NCI-H226 (cell line): ENCODE measurements around the gene CARMIL3.
"Not testable (repeated sequence)": the region's sequence is repeated elsewhere in the genome, so short reads cannot be mapped to it uniquely, and the experiment has no call there.

Experiments used
- DNase-seq: peaks from one replicate; pipeline ENCODE4 v3.0.0-alpha.2; 2015

The CARMIL3 gene, protein sequence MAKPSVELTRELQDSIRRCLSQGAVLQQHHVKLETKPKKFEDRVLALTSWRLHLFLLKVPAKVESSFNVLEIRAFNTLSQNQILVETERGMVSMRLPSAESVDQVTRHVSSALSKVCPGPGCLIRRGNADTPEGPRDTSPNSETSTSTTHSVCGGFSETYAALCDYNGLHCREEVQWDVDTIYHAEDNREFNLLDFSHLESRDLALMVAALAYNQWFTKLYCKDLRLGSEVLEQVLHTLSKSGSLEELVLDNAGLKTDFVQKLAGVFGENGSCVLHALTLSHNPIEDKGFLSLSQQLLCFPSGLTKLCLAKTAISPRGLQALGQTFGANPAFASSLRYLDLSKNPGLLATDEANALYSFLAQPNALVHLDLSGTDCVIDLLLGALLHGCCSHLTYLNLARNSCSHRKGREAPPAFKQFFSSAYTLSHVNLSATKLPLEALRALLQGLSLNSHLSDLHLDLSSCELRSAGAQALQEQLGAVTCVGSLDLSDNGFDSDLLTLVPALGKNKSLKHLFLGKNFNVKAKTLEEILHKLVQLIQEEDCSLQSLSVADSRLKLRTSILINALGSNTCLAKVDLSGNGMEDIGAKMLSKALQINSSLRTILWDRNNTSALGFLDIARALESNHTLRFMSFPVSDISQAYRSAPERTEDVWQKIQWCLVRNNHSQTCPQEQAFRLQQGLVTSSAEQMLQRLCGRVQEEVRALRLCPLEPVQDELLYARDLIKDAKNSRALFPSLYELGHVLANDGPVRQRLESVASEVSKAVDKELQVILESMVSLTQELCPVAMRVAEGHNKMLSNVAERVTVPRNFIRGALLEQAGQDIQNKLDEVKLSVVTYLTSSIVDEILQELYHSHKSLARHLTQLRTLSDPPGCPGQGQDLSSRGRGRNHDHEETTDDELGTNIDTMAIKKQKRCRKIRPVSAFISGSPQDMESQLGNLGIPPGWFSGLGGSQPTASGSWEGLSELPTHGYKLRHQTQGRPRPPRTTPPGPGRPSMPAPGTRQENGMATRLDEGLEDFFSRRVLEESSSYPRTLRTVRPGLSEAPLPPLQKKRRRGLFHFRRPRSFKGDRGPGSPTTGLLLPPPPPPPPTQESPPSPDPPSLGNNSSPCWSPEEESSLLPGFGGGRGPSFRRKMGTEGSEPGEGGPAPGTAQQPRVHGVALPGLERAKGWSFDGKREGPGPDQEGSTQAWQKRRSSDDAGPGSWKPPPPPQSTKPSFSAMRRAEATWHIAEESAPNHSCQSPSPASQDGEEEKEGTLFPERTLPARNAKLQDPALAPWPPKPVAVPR (N-terminal part only)

DNA sequence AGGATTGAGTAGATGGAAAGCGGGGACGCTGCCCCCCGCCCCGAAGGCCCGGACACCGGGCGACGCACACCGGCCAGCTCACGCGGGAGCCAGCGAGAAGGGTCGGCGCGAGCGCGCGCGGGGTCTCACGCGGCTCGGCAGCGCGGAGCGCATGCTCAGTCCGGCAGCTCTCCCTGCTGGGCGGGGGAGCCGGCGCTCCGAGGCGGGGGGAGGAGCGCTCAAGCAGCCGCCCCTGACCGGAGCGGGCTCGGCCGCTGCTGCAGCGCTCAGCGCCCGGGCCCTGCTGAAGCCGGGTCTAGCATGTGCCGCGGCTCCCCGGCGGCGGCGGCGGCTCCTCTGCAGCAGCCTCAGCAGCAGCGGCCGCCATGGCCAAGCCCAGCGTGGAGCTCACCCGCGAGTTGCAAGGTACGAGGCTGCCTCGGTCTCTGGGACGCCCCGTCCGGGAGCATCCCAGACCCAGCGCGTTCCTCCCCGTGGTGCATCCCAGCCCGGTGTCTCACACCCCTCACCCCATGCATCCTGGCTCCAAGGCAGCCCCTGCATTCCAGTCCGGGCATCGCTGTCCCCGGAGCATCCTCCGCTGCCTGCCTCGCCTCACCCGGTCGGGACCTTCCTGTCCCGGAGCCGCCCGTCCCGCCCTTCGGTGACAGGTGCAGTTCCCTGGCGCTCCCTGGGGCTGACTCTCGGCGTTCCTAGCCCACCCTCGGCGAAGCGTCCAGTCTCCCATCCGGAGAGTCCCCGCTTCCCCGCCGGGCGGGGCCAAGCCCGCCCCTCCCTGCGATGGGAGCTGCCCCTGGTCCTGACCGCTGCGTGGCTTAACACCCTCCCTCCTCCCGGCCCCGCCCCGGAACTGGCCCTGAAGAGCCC is at the start of gene CARMIL3:
TSS of gene CARMIL3 (plus strand) at position 221 of the 867 bp plus-strand sequence. CDS start at position 366, 145 bp downstream.
- DNase-seq: peak; percentile 43

DNA sequence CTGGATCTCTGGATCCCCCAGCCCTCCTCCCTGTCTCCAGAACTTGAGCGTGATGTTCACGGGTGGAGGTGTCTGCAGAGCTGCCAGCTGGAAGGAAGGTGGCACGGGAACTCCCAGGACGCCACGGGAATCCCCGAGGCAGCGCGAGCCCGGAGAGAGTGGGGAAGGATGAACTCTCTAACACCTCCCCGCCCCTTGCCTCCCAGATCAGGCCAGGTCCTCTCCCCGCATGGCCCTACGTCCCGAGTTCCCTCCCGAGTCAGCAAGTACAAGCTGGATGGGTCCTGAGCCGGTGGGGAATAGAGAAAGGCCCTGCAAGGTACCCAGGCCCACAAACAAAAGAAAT is 45.4 kb upstream of the CARMIL3 start:
- DNase-seq: not testable (repeated sequence)

DNA sequence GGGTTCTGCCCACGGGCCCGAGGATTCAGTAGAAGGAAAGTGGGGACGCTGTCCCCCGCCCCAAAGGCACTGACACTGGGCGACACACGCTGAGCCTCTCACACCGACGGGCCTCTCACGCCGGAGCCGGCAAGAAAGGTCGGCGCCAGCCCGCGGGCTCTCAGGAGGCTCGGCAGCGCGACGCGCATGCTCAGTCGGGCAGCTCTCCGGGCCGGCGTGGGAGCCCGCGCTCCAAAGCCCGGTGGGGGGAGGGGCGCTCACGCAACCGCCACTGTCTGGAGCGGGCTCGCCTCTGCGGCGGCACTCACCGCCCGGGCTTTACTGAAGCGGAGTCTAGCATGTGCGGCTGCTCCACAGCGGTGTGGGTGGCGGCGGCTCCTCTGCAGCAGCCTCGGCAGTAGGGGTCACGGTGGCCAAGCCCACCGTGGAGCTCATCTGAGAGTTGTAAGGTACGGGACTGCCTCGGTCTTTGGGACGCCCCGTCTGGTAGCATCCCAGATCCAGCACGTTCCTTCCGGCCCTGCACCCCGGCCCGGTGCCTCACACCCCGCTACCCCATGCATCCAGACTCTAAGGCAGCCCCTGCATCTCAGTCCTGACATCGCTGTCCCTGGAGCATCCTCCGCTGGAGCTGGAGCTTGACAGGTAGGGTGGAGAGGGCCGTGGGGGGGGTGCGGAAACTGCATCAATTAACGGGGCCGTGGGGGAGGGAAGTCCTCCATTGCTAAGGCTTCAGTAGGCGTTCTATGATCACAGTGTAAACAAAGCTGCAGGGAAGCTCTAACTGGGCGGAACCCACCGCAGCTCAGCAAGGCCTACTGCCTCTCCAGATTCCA is 44.8 kb upstream of the CARMIL3 start:
- DNase-seq: not testable (repeated sequence)

DNA sequence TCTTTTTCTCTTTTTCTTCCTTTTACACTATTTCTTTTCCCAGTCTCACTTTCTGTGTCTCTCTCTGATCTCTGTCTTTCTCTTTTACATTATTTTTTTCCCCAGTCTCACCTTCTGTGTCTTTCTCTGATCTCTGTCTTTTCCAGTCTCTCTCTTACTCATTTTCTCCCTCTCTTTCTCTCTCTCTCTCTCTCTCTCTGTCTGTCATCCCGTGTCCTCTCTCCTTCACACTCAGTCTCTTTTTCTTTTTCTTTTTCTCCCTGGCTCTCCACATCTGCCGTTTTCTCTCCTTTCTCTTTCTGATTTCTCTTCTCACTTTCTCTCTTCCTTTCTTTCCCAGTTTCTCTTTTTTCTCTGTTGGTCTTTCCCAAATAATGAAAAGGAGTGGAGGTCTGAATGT is 40.8 kb upstream of the CARMIL3 start:
- DNase-seq: no peak

DNA sequence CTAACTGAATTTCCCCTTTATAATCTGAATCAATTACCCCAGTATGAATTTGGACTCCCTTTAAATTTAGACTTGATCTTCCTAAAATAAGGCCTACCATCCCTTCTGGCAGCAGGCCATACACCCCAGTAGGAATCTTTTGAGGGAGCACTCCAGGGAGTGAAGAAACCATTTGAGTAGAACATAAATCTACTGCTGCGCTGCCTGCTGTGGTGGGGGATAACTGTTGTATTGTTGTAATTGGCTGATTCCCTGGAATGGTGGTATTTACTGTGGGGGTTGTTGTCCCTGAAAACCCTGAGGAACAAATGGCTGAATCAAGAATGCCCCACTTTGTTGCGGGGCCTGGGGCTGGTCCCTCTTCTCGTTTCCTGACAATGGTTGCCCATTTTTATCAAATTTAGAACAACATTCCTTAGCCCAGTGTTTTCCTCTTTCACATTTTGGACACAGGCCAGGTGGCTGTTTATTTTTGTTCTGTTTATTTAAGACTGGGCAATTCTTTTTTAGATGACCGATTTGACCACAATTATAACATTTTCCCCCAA is 39.0 kb upstream of the CARMIL3 start:
- DNase-seq: not testable (repeated sequence)

DNA sequence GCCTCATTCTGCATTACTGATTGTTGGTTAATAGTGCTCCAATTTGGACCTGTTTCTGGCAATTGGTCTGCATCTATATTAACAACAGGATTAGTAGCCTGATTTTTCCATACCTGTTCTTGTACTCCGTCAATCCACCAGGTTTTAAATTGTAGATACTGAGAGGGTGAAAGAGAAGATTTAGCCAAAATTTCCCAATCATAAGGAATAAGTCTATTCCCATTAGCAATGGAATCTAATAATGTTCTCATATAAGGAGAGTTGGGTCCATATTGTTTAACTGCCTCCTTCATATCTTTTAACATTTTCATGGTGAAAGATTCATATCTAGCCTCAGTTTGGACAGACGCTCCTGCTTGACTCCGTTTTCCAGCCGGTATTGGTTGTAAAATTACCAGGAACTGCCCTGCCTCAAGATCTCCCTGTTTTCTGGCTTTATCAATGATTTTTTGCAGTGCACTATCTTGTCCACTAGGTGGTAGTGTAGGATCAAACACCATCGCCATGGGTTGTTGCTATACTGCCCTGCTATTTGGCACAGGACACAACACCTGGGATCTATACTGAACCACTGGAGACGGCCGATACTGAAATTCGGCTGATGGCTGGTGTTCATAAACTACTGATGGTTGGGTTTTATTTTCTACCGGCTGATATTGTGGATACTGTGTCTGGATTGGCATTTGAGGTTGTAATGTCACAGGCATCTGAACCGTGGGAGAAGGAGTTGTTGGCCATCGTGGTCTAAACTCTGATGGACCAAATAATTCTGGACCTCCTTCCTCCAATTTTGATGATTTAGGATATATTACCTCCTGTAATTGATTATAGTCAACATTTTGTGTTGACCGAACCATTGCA is 37.9 kb upstream of the CARMIL3 start:
- peak; percentile 26 for DNase-seq

DNA sequence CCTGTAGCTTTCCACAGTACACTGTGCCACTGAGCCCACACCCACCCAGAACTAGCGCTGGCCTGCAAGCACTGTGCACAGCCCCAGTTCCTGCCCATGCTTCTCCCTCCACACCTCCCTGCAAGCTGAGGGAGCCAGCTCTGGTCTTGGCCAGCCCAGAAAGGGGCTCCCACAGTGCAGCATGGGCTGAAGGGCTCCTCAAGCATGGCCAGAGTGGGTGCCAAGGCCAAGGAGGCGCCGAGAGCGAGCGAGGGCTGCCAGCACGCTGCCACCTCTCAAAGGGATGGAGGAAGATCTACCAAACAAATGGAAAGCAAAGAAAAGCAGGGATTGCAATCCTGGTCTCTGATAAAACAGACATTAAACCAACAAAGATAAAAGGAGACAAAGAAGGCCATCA is 36.1 kb upstream of the CARMIL3 start:
- DNase-seq: not testable (repeated sequence)

DNA sequence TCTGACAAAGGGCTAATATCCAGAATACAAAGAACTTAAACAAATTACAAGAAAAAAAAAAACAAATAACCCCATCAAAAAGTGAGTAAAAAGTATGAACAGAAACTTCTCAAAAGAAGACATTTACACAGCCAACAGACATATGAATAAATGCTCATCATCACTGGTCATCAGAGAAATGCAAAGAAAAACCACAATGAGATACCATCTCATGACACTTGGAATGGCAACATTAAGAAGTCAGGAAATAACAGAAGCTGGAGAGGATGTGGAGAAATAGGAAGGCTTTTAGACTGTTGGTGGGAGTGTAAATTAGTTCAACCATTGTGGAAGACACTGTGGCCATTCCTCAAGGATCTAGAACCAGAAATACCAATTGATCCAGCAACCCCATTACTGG is 32.8 kb upstream of the CARMIL3 start:
- not testable (repeated sequence) for DNase-seq

DNA sequence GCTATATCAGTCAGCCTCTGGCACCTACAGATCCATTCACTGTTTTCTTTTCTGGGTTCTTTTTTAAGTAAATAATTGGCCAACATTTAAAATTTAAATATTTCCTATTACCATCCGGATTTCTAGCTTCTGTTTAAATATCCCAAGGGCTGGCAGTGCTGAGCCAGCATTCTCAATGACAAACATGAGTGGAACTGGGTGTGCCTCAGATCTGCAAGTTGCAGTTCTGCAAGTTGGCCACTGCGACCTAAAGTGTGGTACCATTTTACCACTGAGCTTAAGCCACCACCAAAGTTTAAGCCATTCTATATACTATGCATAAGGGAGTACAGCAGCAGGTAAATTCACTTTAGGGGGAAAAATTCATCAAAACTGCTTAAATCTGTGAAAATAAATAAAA is 31.9 kb upstream of the CARMIL3 start:
- DNase-seq: not testable (repeated sequence)

DNA sequence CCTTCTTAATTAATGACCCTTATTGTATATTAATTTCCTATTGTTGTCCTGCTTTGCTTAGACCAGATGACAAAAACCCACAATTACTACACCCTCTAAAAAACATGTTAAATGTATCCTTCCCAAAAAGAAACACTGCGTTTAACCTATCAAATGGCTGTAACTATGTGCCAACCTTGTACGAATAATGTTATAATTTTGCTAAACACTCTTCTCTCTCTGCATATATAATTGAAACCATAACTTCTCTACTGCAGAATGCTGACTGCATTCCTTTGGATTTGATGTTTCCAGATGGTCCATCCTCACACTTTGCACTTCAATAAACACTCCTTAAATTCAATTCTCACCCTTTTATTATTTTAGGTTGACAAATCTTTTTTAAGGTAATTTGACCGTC is 31.3 kb upstream of the CARMIL3 start:
- not testable (repeated sequence) for DNase-seq

DNA sequence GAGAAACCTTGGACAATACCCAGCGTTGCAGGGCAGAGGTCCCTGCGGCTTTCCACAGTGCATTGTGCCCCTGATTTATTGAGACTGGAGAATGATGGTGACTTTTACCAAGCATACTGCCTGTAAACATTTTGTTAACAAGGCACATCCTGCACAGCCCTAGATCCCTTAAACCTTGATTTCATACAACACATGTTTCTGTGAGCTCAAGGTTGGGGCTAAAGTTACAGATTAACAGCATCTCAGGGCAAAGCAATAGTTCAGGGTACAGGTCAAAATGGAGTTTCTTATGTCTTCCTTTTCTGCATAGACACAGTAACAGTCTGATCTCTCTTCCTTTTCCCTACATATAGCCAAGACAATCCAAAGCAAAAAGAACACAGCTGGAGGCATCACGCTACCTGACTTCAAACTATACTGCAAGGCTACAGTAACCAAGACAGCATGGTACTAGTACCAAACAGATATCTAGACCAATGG is 26.8 kb upstream of the CARMIL3 start:
- DNase-seq: not testable (repeated sequence)

DNA sequence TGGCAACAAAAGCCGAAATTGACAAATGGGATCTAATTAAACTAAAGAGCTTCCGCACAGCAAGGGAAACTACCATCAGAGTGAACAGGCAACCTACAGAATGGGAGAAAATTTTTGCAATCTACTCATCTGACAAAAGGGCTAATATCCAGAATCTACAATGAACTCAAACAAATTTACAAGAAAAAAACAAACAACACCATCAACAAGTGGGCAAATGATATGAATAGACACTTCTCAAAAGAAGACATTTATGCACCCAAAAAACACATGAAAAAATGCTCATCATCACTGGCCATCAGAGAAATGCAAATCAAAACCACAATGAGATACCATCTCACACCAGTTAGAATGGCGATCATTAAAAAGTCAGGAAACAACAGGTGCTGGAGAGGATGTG is 22.1 kb upstream of the CARMIL3 start:
- not testable (repeated sequence) for DNase-seq

DNA sequence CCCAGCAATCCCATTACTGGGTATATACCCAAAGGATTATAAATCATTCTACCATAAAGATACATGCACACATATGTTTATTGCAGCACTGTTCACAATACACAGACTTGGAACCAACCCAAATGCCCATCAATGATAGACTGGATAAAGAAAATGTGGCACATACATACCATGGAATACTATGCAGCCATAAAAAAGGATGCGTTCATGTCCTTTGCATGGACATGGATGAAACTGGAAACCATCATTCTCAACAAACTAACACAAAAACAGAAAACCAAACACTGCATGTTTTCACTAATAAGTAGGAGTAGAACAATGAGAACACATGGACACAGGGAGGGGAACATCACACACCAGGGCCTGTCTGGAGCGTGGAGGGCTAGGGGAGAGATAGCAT is 20.5 kb upstream of the CARMIL3 start:
- not testable (repeated sequence) for DNase-seq

DNA sequence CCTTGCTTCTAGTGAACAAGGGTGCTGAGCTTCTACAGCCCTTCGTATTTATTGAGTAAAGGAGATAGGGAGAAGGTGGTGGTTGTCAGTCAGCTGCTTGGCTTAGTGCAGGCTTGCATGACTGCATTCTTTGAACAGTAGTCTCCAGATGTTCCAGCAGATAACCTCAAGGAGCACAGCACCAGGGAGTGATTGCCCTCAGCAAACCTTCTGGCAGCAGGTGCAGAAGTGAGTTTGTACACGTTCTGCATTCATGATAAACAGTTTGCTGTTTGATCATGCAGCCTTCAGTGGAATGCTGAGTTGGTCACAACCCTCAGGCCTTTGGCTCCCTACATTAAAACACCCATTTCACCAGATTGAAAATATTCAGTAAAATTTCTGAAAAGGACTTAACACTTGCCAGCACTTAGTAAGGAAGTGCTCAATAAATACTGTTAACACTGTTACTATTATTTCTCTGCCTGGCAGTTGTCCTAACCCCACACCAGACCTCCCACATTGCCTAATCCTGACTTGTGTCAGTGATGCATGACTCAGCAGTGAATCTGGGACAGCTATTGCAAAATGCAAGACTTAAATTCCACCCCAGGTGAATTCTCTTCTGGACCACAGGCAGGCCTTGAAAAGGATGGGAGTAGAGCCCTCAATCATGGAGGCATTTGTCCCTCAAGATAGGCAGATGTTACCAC is 18.9 kb upstream of the CARMIL3 start:
- peak; percentile 79 for DNase-seq

DNA sequence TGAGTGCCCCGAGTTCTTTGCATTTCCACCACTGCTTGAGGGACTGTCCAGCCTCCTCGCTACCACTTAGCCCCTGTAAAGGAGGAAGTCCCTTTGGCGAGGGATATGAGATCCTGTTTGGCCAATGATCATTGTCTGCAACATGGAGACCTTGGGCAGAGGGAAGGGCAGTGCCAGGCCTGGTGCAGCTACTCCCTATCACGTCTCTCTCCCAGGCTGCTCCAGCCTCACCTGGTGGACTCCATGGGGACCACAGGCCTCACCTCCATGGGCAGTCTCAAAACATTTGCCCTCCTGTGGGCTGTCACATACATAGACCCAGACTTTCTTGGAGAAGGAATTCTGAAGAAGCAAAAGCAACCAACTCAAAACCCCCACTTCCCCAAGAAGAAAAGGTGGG is 16.0 kb upstream of the CARMIL3 start:
- DNase-seq: not testable (repeated sequence)

DNA sequence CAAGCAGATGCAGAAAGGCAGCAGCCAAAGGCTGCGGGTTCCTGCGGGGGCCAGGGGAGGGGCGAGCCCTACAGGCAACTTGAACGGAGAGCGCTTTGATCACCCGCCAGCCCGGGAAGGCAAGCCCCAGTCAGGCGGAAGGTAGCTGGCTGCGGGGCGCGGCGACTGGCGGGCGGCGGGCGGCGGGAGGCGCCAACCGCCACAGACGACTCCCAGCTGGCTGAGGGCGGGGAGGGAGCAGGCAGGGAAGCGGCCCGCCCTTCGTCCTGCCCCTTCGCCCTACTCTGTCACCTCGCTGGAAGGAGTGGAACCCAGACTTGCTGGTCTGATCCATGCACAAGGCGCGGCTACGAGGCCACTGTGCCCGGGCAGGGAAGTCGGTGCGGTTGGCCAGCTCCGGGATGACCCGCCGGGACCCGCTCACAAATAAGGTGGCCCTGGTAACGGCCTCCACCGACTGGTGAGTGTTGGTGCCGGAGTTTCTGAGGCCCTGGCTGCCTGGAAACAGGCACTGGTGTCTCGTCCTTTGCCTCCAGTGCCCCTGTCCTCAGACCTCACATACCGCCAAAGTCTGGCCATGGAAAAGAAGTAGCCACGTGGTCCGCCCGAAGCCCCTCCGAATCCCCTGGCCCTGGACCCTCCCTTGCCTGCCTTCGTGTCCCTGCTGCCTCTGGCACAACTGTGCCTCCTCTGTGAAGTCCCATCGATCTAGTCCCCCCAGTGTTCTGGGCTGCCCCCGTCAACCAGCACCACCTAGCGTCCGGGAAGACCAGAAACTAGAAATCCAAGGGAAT is 15.4 kb upstream of the CARMIL3 start:
- peak; percentile 43 for DNase-seq

DNA sequence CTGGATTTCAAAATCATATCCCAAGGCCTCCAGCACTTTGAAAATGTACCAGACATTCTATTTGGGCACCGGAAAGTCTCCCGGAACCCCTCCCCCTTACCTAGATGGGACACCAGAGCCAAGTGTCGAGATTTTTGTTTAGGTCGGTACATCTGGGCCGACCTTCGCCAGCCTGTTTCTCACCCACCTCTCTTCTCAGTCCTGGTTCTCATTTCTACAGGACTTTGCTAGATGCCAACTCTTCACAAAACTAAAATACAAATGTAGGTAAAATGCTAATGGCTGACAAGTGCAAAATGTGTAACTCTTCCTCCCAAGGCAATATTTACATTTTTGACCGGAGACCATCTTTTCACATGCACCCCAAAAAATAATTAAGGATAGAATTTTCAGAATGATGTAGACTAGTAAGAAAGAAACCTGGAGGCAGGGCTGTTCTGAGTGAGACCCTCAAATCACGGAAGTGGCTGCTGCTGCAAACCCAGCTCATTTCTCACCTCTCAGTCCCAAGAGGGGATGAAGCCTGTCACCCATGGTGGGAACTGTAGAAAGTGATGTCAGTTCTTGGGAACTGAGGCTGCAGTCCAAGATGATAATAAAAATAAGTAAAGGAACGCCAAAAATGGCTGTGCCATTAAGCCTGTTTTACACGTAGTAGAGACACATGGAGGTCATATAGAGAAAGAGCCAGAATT is 14.7 kb upstream of the CARMIL3 start:
- not testable (repeated sequence) for DNase-seq
